Endothelial cell of umbilical vein (primary cell): Measurements from ENCODE around the gene LRFN5. TPM values are rescaled to one million over a fixed set of nuclear protein-coding genes. Genes with fewer than 3 reads are reported as not detected.

Experiments used
- BruUV-seq: library from RNA; stranded (reverse); fragments of 400-500 nt; replicated peaks from 2 replicates; lab custom pipeline; 2021; lab: Mats Ljungman, UMichigan
- CTCF ChIA-PET: fragments of 300-600, 350-600 bp; sonication (Branson Sonifier 250); formaldehyde crosslinking; loops from one replicate; lab custom pipeline; 2021; ENCODE audit warnings: antibody characterized with exemption, inconsistent platforms; lab: Charles Lee
- POLR2A ChIA-PET: fragments of 300-600, 350-600 bp; sonication (Branson Sonifier 250); formaldehyde crosslinking; loops from one replicate; lab custom pipeline; 2021; ENCODE audit warnings: antibody characterized with exemption, inconsistent platforms; lab: Charles Lee
- DNase-seq: peaks from one replicate; pipeline ENCODE4 v3.0.0-alpha.2; 2011; ENCODE audit warnings: low read depth, low spot score
- FAIRE-seq: peaks from 2 replicates; lab custom pipeline; 2011; peaks lifted over from hg19 to GRCh38; lab: Jason Lieb, UNC
- H2AFZ ChIP-seq: 2 replicates; pipeline ENCODE4 v1.6.0; 2012; ENCODE audit warnings: low read depth, low read length, control low read depth, inconsistent platforms
- H3K27ac ChIP-seq: 2 replicates; pipeline ENCODE4 v1.5.1; 2011; ENCODE audit warnings: low read depth, mild to moderate bottlenecking, control low read depth, low read length, moderate library complexity; ENCODE audit not compliant: insufficient read depth
- H3K27me3 ChIP-seq, 2 experiments: 2 replicates each; pipeline versions ENCODE4 v1.6.0 to v1.6.1; 2011; ENCODE audit warnings: low read length in 2 of 2, mixed read lengths in 1 of 2; ENCODE audit not compliant: control insufficient read depth in 2 of 2, insufficient read depth in 2 of 2
- H3K36me3 ChIP-seq, 2 experiments: 2 replicates in 1 of 2; 3 replicates in 1 of 2; pipeline ENCODE4 v1.5.1; 2011; ENCODE audit warnings: low read length in 2 of 2, mild to moderate bottlenecking in 1 of 2, moderate library complexity in 1 of 2; ENCODE audit not compliant: control insufficient read depth in 2 of 2, insufficient read depth in 2 of 2; ENCODE audit errors: extremely low read depth in 1 of 2
- H3K4me1 ChIP-seq: 3 replicates; pipeline ENCODE4 v1.5.1; 2011; ENCODE audit warnings: mild to moderate bottlenecking, low read length; ENCODE audit not compliant: control insufficient read depth, insufficient read depth; ENCODE audit errors: extremely low read depth
- H3K4me2 ChIP-seq: 2 replicates; pipeline ENCODE4 v1.6.1; 2011; ENCODE audit warnings: low read length, control low read depth, mixed read lengths; ENCODE audit not compliant: insufficient read depth
- H3K4me3 ChIP-seq, 3 experiments: fragments of 200-600 bp in 1 of 3; sonication (generic), shearing (Covaris generic) in 1 of 3; replicated peaks in 1 of 3; 2 replicates each; pipeline ENCODE4 v1.5.1; 2011 to 2016; ENCODE audit warnings: control low read depth in 3 of 3, low read length in 3 of 3, mild to moderate bottlenecking in 2 of 3, inconsistent platforms in 1 of 3, low read depth in 1 of 3, moderate library complexity in 1 of 3; ENCODE audit not compliant: insufficient read depth in 1 of 3
- H3K79me2 ChIP-seq: 2 replicates; pipeline ENCODE4 v1.6.0; 2012; ENCODE audit warnings: low read length, inconsistent platforms; ENCODE audit not compliant: control insufficient read depth, insufficient read depth
- H3K9ac ChIP-seq: replicated peaks from 2 replicates; pipeline ENCODE3; 2011; ENCODE audit warnings: low read length, control low read depth; ENCODE audit not compliant: insufficient read depth; ENCODE audit errors: extremely low read depth
- H3K9me1 ChIP-seq: replicated peaks from 3 replicates; pipeline ENCODE4 v1.6.0; 2011; ENCODE audit warnings: mild to moderate bottlenecking, low read length; ENCODE audit not compliant: control insufficient read depth, insufficient read depth; ENCODE audit errors: extremely low read depth
- H3K9me3 ChIP-seq: replicated peaks from 2 replicates; pipeline ENCODE4 v1.5.1; 2012; ENCODE audit warnings: low read length, inconsistent platforms; ENCODE audit not compliant: control insufficient read depth, insufficient read depth
- H4K20me1 ChIP-seq: replicated peaks from 2 replicates; pipeline ENCODE3; 2011; ENCODE audit warnings: mild to moderate bottlenecking, low read length; ENCODE audit not compliant: control insufficient read depth, insufficient read depth; ENCODE audit errors: extremely low read depth
- GATA2 ChIP-seq: IDR thresholded peaks from 2 replicates; pipeline ENCODE4 v1.7.0; 2011; ENCODE audit warnings: low read depth, mild to moderate bottlenecking, moderate library complexity, mixed read lengths, low read length; ENCODE audit not compliant: insufficient read length, insufficient read depth
- JUN ChIP-seq: IDR thresholded peaks from 2 replicates; pipeline ENCODE4 v1.6.1; 2011; ENCODE audit warnings: borderline replicate concordance, low read depth; ENCODE audit not compliant: insufficient read length, insufficient read depth
- MYC ChIP-seq: IDR thresholded peaks from one replicate; pipeline ENCODE4 v1.6.1; 2011; ENCODE audit warnings: mild to moderate bottlenecking, low read depth, low read length
- POLR2A ChIP-seq: IDR thresholded peaks from 2 replicates; pipeline ENCODE4 v1.6.1; 2012; ENCODE audit warnings: low read depth, mild to moderate bottlenecking, control low read depth, low read length
- dilution Hi-C: fragments of 300-500 bp; cut with MboI; formaldehyde crosslinking; loops from one replicate; pipeline ENCODE4 v1.15.0; 2019; ENCODE audit warnings: low sequenced_read_pairs; ENCODE audit not compliant: extremely low pct_ligation_motif_present
- intact Hi-C: fragments of 100-400 bp; cut with micrococcal nuclease; formaldehyde crosslinking; loops from one replicate; pipeline ENCODE4 v1.10.0; 2022
- polyA plus RNA-seq, 4 experiments: library from polyadenylated mRNA; depleted of rRNA in 3 of 4; stranded (reverse) in 3 of 4; unstranded in 1 of 4; fragments of >200 nt; gene quantifications; 2 replicates each; pipeline versions ENCODE4 v1.2.1 to v1.2.3, GENCODE V29; 2011 to 2012; ENCODE audit warnings: missing spikeins in 1 of 4
- total RNA-seq: library from RNA; stranded (reverse); gene quantifications from 2 replicates; pipeline ENCODE4 v1.2.3, GENCODE V29; 2021
- TF ChIP-seq, protein P1 (sequence below), 2 donors: IDR thresholded peaks; 1 replicate in 1 of 2; 2 replicates in 1 of 2; pipeline ENCODE4 v1.5.1; 2011; ENCODE audit warnings: low read length in 2 of 2, mild to moderate bottlenecking in 2 of 2, moderate library complexity in 2 of 2, control low read depth in 1 of 2, inconsistent platforms in 1 of 2, low read depth in 1 of 2; ENCODE audit not compliant: insufficient read depth in 1 of 2; ENCODE audit errors: extremely low read depth in 1 of 2
- TF ChIP-seq, protein P2 (sequence below): IDR thresholded peaks from 2 replicates; pipeline ENCODE4 v1.6.1; 2011; ENCODE audit not compliant: insufficient read depth, insufficient read length

The LRFN5 gene
- total and polyA plus RNA-seq, 2 donors (not counting 3 experiments of a cell fraction or from before 2014, with no cell fraction given) = not detected

DNA sequence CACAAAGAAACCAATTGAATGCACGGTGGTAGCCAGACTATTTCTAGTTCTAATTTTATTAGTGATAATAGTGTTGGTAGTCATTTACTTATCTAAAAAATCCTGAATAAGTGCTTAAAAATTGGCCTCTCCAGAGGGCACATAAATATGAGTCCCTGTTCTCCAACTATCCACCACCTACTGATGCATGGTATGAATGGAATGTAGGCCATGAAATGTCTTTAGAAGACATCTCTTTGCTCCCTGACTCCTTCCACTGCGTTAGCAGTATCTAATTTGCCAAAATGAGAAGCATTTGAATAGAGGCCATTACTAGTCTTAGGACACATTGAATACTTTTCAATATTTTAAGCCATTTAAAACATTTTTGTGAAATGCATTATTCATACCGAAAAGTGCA is 261.7 kb downstream of the LRFN5 start:
- Histone ChIP-seq H3K27me3 (no peaks in the 10 kb centered on the region), H3K9ac (no peak overlapping the region), H3K9me3 (no peaks in the 10 kb centered on the region), H3K27ac (no peak overlapping the region), H2AFZ (no peak overlapping the region), H3K4me1 (no peaks in the 10 kb centered on the region), H4K20me1 (no peaks in the 10 kb centered on the region), H3K4me3 (no peak overlapping the region), H3K4me2 (no peak overlapping the region), H3K36me3 (no peaks in the 10 kb centered on the region), H3K79me2 (no peaks in the 10 kb centered on the region), H3K9me1 (no peaks in the 10 kb centered on the region)
- intact Hi-C loops (no loop called here), dilution Hi-C loops (no loop called here)
- TF ChIP-seq, protein P1, sequence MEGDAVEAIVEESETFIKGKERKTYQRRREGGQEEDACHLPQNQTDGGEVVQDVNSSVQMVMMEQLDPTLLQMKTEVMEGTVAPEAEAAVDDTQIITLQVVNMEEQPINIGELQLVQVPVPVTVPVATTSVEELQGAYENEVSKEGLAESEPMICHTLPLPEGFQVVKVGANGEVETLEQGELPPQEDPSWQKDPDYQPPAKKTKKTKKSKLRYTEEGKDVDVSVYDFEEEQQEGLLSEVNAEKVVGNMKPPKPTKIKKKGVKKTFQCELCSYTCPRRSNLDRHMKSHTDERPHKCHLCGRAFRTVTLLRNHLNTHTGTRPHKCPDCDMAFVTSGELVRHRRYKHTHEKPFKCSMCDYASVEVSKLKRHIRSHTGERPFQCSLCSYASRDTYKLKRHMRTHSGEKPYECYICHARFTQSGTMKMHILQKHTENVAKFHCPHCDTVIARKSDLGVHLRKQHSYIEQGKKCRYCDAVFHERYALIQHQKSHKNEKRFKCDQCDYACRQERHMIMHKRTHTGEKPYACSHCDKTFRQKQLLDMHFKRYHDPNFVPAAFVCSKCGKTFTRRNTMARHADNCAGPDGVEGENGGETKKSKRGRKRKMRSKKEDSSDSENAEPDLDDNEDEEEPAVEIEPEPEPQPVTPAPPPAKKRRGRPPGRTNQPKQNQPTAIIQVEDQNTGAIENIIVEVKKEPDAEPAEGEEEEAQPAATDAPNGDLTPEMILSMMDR (IDR thresholded peaks at IDR 0.05; ENCODE audit: extremely low read depth in 1 of 2, insufficient read depth in 1 of 2, low read depth in 1 of 2, low read length in 2 of 2) = no peak
- TF ChIP-seq MYC (no peak), POLR2A (no peak), JUN (no peak), GATA2 (no peak)
- TF ChIP-seq, protein P2, sequence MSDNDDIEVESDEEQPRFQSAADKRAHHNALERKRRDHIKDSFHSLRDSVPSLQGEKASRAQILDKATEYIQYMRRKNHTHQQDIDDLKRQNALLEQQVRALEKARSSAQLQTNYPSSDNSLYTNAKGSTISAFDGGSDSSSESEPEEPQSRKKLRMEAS = no peak
- no peak for DNase-seq
- CTCF ChIA-PET = no interaction called here
- FAIRE-seq = no peak
- POLR2A ChIA-PET = no interaction called here
- no TSS peak for BruUV-seq
